ENCODE data around the gene CYP4X1. TPM values are rescaled to one million over a fixed set of nuclear protein-coding genes. Genes with fewer than 3 reads are reported as not detected.

Gene CYP4X1
- total and polyA plus RNA-seq, 9 of the 15 experiments (the other 6 are each of a cell fraction or from before 2014, with no cell fraction given) = 0.03 to 0.17 (median 0.06) TPM; not detected in 6

DNA sequence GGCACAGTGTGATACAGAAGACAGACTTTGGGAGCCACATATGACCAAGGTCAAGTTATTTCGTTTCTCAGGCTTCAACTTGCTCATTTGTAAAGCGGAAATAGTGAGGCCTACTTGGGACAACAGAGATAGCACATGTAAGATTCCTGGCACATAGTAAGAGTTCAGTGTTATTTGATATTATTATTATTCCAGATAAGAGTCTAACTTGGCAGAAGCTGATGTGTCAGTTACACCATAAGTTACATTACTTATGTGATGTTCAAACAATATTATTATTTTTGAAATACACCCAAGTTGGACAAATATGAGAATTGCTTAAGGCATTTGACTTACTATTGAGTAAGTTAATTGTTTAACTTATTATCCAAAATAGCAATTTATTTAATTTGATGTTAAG, 10.2 kb upstream of the CYP4X1 start:
- H3K36me3 ChIP-seq (ENCODE audit: control insufficient read depth, insufficient read depth, low read length) = no peaks in the 10 kb centered on the region
- FAIRE-seq (no peak), DNase-seq (ENCODE audit: extremely low read depth in 1 of 4, low spot score in 3 of 4) (no peak), ATAC-seq (no peak)
- H3K27me3 ChIP-seq (ENCODE audit: control insufficient read depth in 2 of 2, insufficient read depth in 2 of 2, low read length in 2 of 2) = no peaks in the 10 kb centered on the region
- WGBS (ENCODE audit: insufficient coverage, low coverage, missing lambda C conversion rate) = 0% methylated on average over 2 of the region's 2 CpGs
- H3K27ac ChIP-seq (ENCODE audit: extremely low read depth, low read depth, low read length) = no peak overlapping the region
- H3K9me3 ChIP-seq (replicated peaks; ENCODE audit: control insufficient read depth, insufficient read depth, low read depth, low read length) = no peaks in the 10 kb centered on the region
- H3K79me2 ChIP-seq (ENCODE audit: control insufficient read depth, insufficient read depth, low read length) = no peaks in the 10 kb centered on the region
- no peaks in the 10 kb centered on the region for H4K20me1 ChIP-seq (replicated peaks; ENCODE audit: control insufficient read depth, insufficient read depth, low read length)
- no peaks in the 10 kb centered on the region for H3K9me1 ChIP-seq (ENCODE audit: control insufficient read depth, insufficient read depth, low read length)
- ChIA-PET CTCF (ENCODE audit: low intra/inter-chr PET ratio) (no interaction called here), POLR2A (interaction anchor here (0.6 kb wide), 1 partner anchor 253 kb away, joined by 4 read pairs; no protein-coding TSS in a partner anchor)
- H3K4me3 ChIP-seq = no peak overlapping the region
- H3K4me1 ChIP-seq (replicated peaks in 1 of 2; ENCODE audit: control insufficient read depth in 2 of 2, insufficient read depth in 2 of 2, low read length in 2 of 2) = no peaks in the 10 kb centered on the region
- in situ Hi-C loops (cut with MboI) = no loop called here
- no TSS peak for BruUV-seq (replicated peaks)
- intact Hi-C loops (cut with micrococcal nuclease) = no loop called here
- no peak overlapping the region for H3K9ac ChIP-seq (ENCODE audit: insufficient read depth in 1 of 2, low read depth in 2 of 2, low read length in 2 of 2)
- H2AFZ ChIP-seq (ENCODE audit: low read depth, low read length) = peak overlapping the region; percentile 71; the same call in 1 of the 2 replicates
- H3K4me2 ChIP-seq (ENCODE audit: insufficient read depth, low read length) = no peak overlapping the region
- TF ChIP-seq KLF1 (tag; IDR thresholded peaks at IDR 0.05) = no peak
- TF ChIP-seq, protein P1, sequence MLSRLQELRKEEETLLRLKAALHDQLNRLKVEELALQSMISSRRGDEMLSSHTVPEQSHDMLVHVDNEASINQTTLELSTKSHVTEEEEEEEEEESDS (CRISPR knock-in tag; IDR thresholded peaks at IDR 0.05) = no peak
- no peak for TF ChIP-seq ZNF3 (CRISPR knock-in tag; IDR thresholded peaks at IDR 0.05)
- no peak for TF ChIP-seq ZBTB7A (IDR thresholded peaks at IDR 0.05; ENCODE audit: borderline replicate concordance, control insufficient read depth, low read depth, low read length)
- no peak for TF ChIP-seq ZBTB11 (CRISPR knock-in tag; IDR thresholded peaks at IDR 0.05)
- TF ChIP-seq RHOXF2B (CRISPR knock-in tag; conservative IDR thresholded peaks at IDR 0.05) = no peak
- TF ChIP-seq POLR2G (IDR thresholded peaks at IDR 0.05; ENCODE audit: low read depth, low read length) = no peak
- TF ChIP-seq NKRF (IDR thresholded peaks at IDR 0.05; ENCODE audit: borderline replicate concordance) = no peak
- TF ChIP-seq ZNF76 (CRISPR knock-in tag; IDR thresholded peaks at IDR 0.05; ENCODE audit: borderline replicate concordance) = no peak
- no peak for TF ChIP-seq ZNF644 (tag; IDR thresholded peaks at IDR 0.05; ENCODE audit: low read depth)
- TF ChIP-seq MYBL2 (IDR thresholded peaks at IDR 0.05; ENCODE audit: low read depth) = no peak
- TF ChIP-seq MYBL2 (CRISPR knock-in tag; IDR thresholded peaks at IDR 0.05; ENCODE audit: borderline replicate concordance) = no peak
- TF ChIP-seq, protein P2, sequence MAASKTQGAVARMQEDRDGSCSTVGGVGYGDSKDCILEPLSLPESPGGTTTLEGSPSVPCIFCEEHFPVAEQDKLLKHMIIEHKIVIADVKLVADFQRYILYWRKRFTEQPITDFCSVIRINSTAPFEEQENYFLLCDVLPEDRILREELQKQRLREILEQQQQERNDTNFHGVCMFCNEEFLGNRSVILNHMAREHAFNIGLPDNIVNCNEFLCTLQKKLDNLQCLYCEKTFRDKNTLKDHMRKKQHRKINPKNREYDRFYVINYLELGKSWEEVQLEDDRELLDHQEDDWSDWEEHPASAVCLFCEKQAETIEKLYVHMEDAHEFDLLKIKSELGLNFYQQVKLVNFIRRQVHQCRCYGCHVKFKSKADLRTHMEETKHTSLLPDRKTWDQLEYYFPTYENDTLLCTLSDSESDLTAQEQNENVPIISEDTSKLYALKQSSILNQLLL (CRISPR knock-in tag; IDR thresholded peaks at IDR 0.05; ENCODE audit: borderline replicate concordance) = no peak
- TF ChIP-seq MTA3 (IDR thresholded peaks at IDR 0.05; ENCODE audit: borderline replicate concordance) = no peak
- no peak for TF ChIP-seq SIN3B (IDR thresholded peaks at IDR 0.05; ENCODE audit: low read depth)
- TF ChIP-seq KDM2B (CRISPR knock-in tag; IDR thresholded peaks at IDR 0.05) = no peak
